CD4-positive, CD25-positive, alpha-beta regulatory T cell (primary cell): ENCODE results near the gene LDHB. TPM values are rescaled to one million over a fixed set of nuclear protein-coding genes. Genes with fewer than 3 reads are reported as not detected.
"Not testable (repeated sequence)": the region's sequence is repeated elsewhere in the genome, so short reads cannot be mapped to it uniquely, and the experiment has no call there.

Experiments used
- ATAC-seq, 2 donors: fragments of 150-1000 bp; cut with Tn5 transposase; one replicate each; pipeline ENCODE4 v1.10.0; 2021; ENCODE audit warnings: low read depth in 2 of 2, moderate number of reproducible peaks in 2 of 2, moderate library complexity in 1 of 2
- DNase-seq, 3 donors: peaks; one replicate each; pipeline versions ENCODE4 v3.0.0 to v3.0.0-alpha.2; 2012 to 2022; ENCODE audit warnings: mixed read lengths in 1 of 3
- H3K27ac ChIP-seq: one replicate; pipeline ENCODE4 v1.7.0; 2013; ENCODE audit warnings: mild to moderate bottlenecking, low read length; ENCODE audit not compliant: insufficient read depth, poor library complexity, severe bottlenecking
- H3K27me3 ChIP-seq: one replicate; pipeline ENCODE4 v1.7.0; 2013; ENCODE audit warnings: low read length; ENCODE audit not compliant: control insufficient read depth, insufficient read depth
- H3K36me3 ChIP-seq: one replicate; pipeline ENCODE4 v1.7.0; 2013; ENCODE audit warnings: mild to moderate bottlenecking, low read length, moderate library complexity; ENCODE audit not compliant: control insufficient read depth, insufficient read depth
- H3K4me1 ChIP-seq: 2 replicates; pipeline ENCODE4 v1.7.0; 2013; ENCODE audit warnings: mild to moderate bottlenecking, low read length; ENCODE audit not compliant: insufficient read depth, control insufficient read depth, poor library complexity, severe bottlenecking
- H3K4me3 ChIP-seq: one replicate; pipeline ENCODE4 v1.7.0; 2013; ENCODE audit warnings: low read depth, mild to moderate bottlenecking, low read length, moderate library complexity
- H3K9me3 ChIP-seq, 2 experiments: 1 replicate in 1 of 2; 2 replicates in 1 of 2; pipeline ENCODE4 v1.7.0; 2013; ENCODE audit warnings: low read length in 2 of 2, mild to moderate bottlenecking in 1 of 2, moderate library complexity in 1 of 2; ENCODE audit not compliant: control insufficient read depth in 2 of 2
- H3K27ac Mint-ChIP-seq, 3 donors: one replicate each; pipeline ENCODE4 v1.8.0; 2020 to 2022; ENCODE audit warnings: mild to moderate bottlenecking in 3 of 3, mixed read lengths in 3 of 3, moderate library complexity in 2 of 3
- H3K27me3 Mint-ChIP-seq: one replicate; pipeline ENCODE4 v1.8.0; 2022; ENCODE audit warnings: mild to moderate bottlenecking, mixed read lengths
- H3K36me3 Mint-ChIP-seq: one replicate; pipeline ENCODE4 v1.8.0; 2020; ENCODE audit warnings: mixed read lengths
- H3K4me1 Mint-ChIP-seq, 4 donors: one replicate each; pipeline ENCODE4 v1.8.0; 2020 to 2022; ENCODE audit warnings: mixed read lengths in 4 of 4, mild to moderate bottlenecking in 1 of 4
- H3K4me3 Mint-ChIP-seq, 4 donors: one replicate each; pipeline ENCODE4 v1.8.0; 2020 to 2022; ENCODE audit warnings: mild to moderate bottlenecking in 4 of 4, mixed read lengths in 4 of 4, moderate library complexity in 3 of 4
- H3K9me3 Mint-ChIP-seq, 7 donors: one replicate each; pipeline ENCODE4 v1.8.0; 2020 to 2022; ENCODE audit warnings: mixed read lengths in 7 of 7, mild to moderate bottlenecking in 3 of 7, moderate library complexity in 2 of 7
- polyA plus RNA-seq, 4 donors: library from polyadenylated mRNA; unstranded; fragments of 300-500 nt; fragmentation: Illumina TruSeq; gene quantifications; one replicate each; pipeline ENCODE4 v1.2.3, GENCODE V29; 2021
- total RNA-seq: library from RNA; stranded (reverse); gene quantifications from one replicate; pipeline ENCODE4 v1.2.3, GENCODE V29; 2022

The LDHB gene
- total and polyA plus RNA-seq, 5 donors from 2014 or later: 602 to 2,327 (median 2,045) TPM

GRCh38 chr12:21648378-21648777 lies 9.3 kb downstream of the LDHB start:
- no peak overlapping the region for H3K4me3 Mint-ChIP-seq

GRCh38 chr12:21647179-21647578 lies 10.5 kb downstream of the LDHB start:
- Mint-ChIP-seq H3K27ac (peak overlapping the region; percentile 63 to 89 (median 67)), H3K36me3 (peaks cover 73% of the 10 kb centered on the region), H3K27me3 (no peaks in the 10 kb centered on the region), H3K4me3 (no peak overlapping the region), H3K4me1 (peaks cover 54 to 96% (median 80%) of the 10 kb centered on the region in 4 donors), H3K9me3 (peaks cover 0 to 1% (median 0%) of the 10 kb centered on the region in 7 donors)
- DNase-seq (no peak), ATAC-seq (no peak)
- Histone ChIP-seq H3K27me3 (no peaks in the 10 kb centered on the region), H3K4me3 (no peak overlapping the region), H3K4me1 (peaks cover 67% of the 10 kb centered on the region), H3K36me3 (peaks cover 94% of the 10 kb centered on the region), H3K9me3 (no peaks in the 10 kb centered on the region), H3K27ac (no peak overlapping the region)

More at GRCh38 chr12:21648378-21648777, 9.3 kb downstream of the LDHB start:
- Histone ChIP-seq H3K9me3 (no peaks in the 10 kb centered on the region), H3K4me3 (no peak overlapping the region), H3K27ac (no peak overlapping the region), H3K27me3 (no peaks in the 10 kb centered on the region), H3K4me1 (peaks cover 67% of the 10 kb centered on the region), H3K36me3 (peaks cover 94% of the 10 kb centered on the region)
- H3K4me1 Mint-ChIP-seq: peaks cover 48 to 96% (median 81%) of the 10 kb centered on the region in 4 donors
- H3K27me3 Mint-ChIP-seq: no peaks in the 10 kb centered on the region
- no peaks in the 10 kb centered on the region for H3K9me3 Mint-ChIP-seq
- peak overlapping the region in 2 of 3 donors; percentile 67 to 80 for H3K27ac Mint-ChIP-seq
- H3K36me3 Mint-ChIP-seq: peaks cover 76% of the 10 kb centered on the region
- DNase-seq (no peak), ATAC-seq (no peak)

DNA sequence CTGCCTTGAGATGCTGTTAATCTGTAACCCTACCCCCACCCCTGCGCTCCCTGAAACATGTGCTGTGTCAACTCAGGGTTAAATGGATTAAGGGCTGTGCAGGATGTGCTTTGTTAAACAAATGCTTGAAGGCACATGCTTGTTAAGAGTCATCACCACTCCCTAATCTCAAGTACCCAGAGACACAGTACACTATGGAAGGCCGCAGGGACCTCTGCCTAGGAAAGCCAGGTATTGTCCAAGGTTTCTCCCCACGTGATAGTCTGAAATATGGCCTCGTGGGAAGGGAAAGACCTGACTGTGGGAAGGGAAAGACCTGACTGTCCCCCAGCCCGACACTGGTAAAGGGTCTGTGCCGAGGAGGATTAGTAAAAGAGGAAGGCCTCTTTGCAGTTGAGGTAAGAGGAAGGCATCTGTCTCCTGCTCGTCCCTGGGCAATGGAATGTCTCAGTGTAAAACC lies 12.6 kb downstream of the LDHB start:
- Histone ChIP-seq H3K36me3 (peaks cover 94% of the 10 kb centered on the region), H3K4me1 (peaks cover 60% of the 10 kb centered on the region)
- H3K4me3 ChIP-seq, H3K27ac ChIP-seq, H3K9me3 Mint-ChIP-seq, DNase-seq, H3K27me3 ChIP-seq, H3K9me3 ChIP-seq, H3K27me3 Mint-ChIP-seq, ATAC-seq: not testable (repeated sequence)
- Mint-ChIP-seq H3K4me3 (peak overlapping the region in 3 of 4 donors; percentile 22 to 39 (median 35)), H3K36me3 (peaks cover 71% of the 10 kb centered on the region), H3K4me1 (peaks cover 43 to 93% (median 77%) of the 10 kb centered on the region in 4 donors), H3K27ac (peak overlapping the region; percentile 67 to 89 (median 68))

- Histone ChIP-seq H3K36me3 (peaks cover 95% of the 10 kb centered on the region), H3K4me1 (peaks cover 63% of the 10 kb centered on the region), H3K27ac (no peak overlapping the region), H3K27me3 (no peaks in the 10 kb centered on the region), H3K9me3 (no peaks in the 10 kb centered on the region), H3K4me3 (no peak overlapping the region)
- DNase-seq (no peak), ATAC-seq (no peak)
- peaks cover 43 to 90% (median 75%) of the 10 kb centered on the region in 4 donors for H3K4me1 Mint-ChIP-seq
- H3K36me3 Mint-ChIP-seq: peaks cover 73% of the 10 kb centered on the region
- H3K4me3 Mint-ChIP-seq: no peak overlapping the region
- H3K27me3 Mint-ChIP-seq: no peaks in the 10 kb centered on the region
- H3K9me3 Mint-ChIP-seq: peaks cover 0 to 1% (median 0%) of the 10 kb centered on the region in 7 donors
- peak overlapping the region in 2 of 3 donors; percentile 7 to 89 for H3K27ac Mint-ChIP-seq
Observed at GRCh38 chr12:21644516-21644915, 13.1 kb downstream of the LDHB start.

GRCh38 chr12:21643758-21644157 lies 13.9 kb downstream of the LDHB start:
- H3K9me3 ChIP-seq: no peaks in the 10 kb centered on the region
- Mint-ChIP-seq H3K36me3 (peaks cover 76% of the 10 kb centered on the region), H3K4me1 (peaks cover 43 to 90% (median 76%) of the 10 kb centered on the region in 4 donors), H3K27me3 (no peaks in the 10 kb centered on the region), H3K27ac (peak overlapping the region; percentile 39 to 94 (median 57)), H3K4me3 (peak overlapping the region in 3 of 4 donors; percentile 43 to 80 (median 67)), H3K9me3 (peaks cover 0 to 1% (median 0%) of the 10 kb centered on the region in 7 donors)
- peak overlapping the region; percentile 34 for H3K27ac ChIP-seq
- H3K36me3 ChIP-seq: peaks cover 95% of the 10 kb centered on the region
- ATAC-seq (no peak), DNase-seq (no peak)
- peak overlapping the region; percentile 34 for H3K4me3 ChIP-seq
- H3K4me1 ChIP-seq: peaks cover 60% of the 10 kb centered on the region
- no peaks in the 10 kb centered on the region for H3K27me3 ChIP-seq

DNA sequence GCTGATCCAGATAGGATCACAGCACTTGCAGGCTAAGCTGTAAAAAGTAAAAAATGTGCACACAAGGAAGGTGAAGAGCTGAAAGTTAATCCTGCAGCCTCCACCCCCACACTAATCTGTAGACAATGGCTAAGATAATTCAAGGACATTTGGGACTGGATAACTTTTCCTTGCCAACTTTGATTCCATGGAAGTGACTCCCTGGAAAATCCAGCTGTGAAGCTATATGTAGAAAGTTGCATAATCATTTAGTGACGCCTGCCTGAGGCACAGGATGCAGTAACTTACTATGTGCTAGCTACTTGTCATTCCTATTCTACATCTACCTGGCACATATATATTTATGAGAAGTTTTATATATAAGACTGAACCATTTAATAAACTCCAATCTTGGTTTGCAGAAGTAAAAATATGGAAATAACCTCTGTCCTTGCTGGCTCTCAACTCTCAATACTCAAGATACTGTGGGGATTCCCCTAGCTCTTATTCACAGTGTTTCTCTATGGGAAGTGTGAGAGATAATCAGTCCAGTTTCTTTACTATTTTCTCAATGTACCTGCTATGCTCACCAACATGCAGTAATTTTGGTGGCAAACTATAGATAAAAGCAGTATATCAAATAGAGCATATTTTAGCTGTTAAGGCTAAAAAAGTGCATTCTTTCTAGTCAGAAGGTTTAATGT lies 14.8 kb downstream of the LDHB start:
- peak overlapping the region in 2 of 3 donors; percentile 39 to 81 for H3K27ac Mint-ChIP-seq
- H3K4me1 Mint-ChIP-seq: peaks cover 43 to 89% (median 77%) of the 10 kb centered on the region in 4 donors
- H3K36me3 Mint-ChIP-seq: peaks cover 74% of the 10 kb centered on the region
- H3K4me3 Mint-ChIP-seq: peak overlapping the region; percentile 16 to 83 (median 49)
- Histone ChIP-seq H3K27me3 (no peaks in the 10 kb centered on the region), H3K36me3 (peaks cover 95% of the 10 kb centered on the region), H3K27ac (peak overlapping the region; percentile 34), H3K9me3 (no peaks in the 10 kb centered on the region), H3K4me3 (peak overlapping the region; percentile 34), H3K4me1 (peaks cover 60% of the 10 kb centered on the region)
- no peaks in the 10 kb centered on the region for H3K27me3 Mint-ChIP-seq
- ATAC-seq (no peak), DNase-seq (no peak)
- peaks cover 0 to 1% (median 0%) of the 10 kb centered on the region in 7 donors for H3K9me3 Mint-ChIP-seq

GRCh38 chr12:21638054-21638891 lies 19.4 kb downstream of the LDHB start:
- Histone ChIP-seq H3K4me3 (no peak overlapping the region), H3K27me3 (no peaks in the 10 kb centered on the region), H3K9me3 (no peaks in the 10 kb centered on the region), H3K27ac (peak overlapping the region; percentile 17), H3K36me3 (peaks cover 92% of the 10 kb centered on the region), H3K4me1 (peaks cover 37% of the 10 kb centered on the region)
- peaks cover 77% of the 10 kb centered on the region for H3K36me3 Mint-ChIP-seq
- no peak for DNase-seq
- H3K27me3 Mint-ChIP-seq: no peaks in the 10 kb centered on the region
- no peak for ATAC-seq
- peak overlapping the region in 2 of 3 donors; percentile 74 to 91 for H3K27ac Mint-ChIP-seq
- H3K9me3 Mint-ChIP-seq: peaks cover 0 to 1% (median 0%) of the 10 kb centered on the region in 7 donors
- peaks cover 28 to 65% (median 55%) of the 10 kb centered on the region in 4 donors for H3K4me1 Mint-ChIP-seq
- H3K4me3 Mint-ChIP-seq: peak overlapping the region in 2 of 4 donors; percentile 13 to 31
